GM12873 (cell line): ENCODE data around the gene STK25.

Experiments used
- TF ChIP-seq, protein P1 (sequence below): IDR thresholded peaks from 2 replicates; pipeline ENCODE4 v1.5.1; 2012; ENCODE audit warnings: low read depth, mild to moderate bottlenecking, moderate library complexity, low read length, control low read depth; ENCODE audit not compliant: insufficient read depth; ENCODE audit errors: missing control alignments

STK25 gene

DNA sequence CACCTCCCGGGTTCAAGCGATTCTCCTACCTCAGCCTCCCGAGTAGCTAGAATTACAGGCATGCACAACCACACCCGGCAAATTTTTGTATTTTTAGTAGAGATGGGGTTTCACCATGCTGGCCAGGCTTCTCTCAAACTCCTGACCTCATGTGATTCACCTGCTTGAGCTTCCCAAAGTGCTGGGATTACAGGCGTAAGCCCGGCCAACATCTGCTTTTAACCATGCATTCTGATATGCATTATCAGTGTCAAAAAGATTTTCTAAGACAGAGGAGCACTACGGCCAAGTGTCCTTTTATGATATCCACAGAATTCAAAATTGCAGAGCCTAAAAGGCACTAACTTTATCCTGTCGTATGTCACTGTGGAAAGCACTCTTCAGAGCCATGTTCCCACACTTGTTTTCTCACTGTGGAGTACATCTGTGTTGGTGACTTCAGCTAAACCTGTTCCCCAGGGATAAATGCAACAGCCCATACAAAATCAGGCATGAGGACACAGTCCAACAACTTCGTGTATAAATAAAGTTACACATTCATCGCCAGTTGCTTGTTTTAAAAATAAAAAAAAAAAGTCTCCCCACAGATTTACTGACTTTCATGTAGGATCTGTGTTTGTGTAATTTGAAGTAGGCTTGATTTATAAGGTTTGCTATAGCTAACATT lies 56.4 kb downstream of the STK25 start:
- TF ChIP-seq, protein P1, sequence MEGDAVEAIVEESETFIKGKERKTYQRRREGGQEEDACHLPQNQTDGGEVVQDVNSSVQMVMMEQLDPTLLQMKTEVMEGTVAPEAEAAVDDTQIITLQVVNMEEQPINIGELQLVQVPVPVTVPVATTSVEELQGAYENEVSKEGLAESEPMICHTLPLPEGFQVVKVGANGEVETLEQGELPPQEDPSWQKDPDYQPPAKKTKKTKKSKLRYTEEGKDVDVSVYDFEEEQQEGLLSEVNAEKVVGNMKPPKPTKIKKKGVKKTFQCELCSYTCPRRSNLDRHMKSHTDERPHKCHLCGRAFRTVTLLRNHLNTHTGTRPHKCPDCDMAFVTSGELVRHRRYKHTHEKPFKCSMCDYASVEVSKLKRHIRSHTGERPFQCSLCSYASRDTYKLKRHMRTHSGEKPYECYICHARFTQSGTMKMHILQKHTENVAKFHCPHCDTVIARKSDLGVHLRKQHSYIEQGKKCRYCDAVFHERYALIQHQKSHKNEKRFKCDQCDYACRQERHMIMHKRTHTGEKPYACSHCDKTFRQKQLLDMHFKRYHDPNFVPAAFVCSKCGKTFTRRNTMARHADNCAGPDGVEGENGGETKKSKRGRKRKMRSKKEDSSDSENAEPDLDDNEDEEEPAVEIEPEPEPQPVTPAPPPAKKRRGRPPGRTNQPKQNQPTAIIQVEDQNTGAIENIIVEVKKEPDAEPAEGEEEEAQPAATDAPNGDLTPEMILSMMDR, result no peak

- TF ChIP-seq, protein P1, result no peak
Observed at GRCh38 chr2:241445426-241445825, 63.0 kb downstream of the STK25 start.

DNA sequence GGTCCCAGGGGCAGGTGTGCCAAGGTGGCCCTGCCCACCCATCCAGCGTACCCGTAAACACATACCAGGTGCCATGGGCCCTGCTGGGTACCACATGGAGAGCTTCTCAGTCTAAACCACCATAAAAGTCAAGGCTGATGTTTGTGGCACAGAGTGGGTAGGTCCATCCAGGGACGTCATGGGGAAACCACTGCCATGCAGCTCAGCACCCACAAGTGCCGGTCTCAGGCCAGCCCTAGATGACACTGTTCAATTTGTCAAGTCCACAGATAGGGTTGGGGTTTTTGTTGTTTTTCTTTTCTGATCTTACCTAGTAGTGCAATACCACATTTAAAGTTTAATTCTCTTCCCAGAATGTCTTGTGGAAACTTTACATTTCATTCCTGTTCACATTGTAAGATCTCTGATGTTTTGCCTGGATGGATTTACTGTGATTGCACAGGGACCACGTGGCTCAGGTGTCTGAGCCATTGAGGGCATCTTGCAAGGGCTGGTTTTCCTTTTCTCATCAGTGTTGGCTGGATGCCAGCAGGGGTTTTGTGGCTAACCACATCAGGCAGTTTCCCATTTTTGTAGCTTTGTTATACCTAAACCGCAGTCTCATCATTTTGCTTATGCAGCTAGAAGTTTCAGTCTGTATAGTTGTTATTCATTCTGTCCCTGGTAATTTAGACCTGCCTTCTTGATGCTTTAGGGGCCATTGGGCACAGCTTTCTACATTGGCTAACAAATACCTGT lies 64.7 kb downstream of the STK25 start:
- TF ChIP-seq, protein P1, result no peak
